Measurements from ENCODE around the gene ADGRG4. TPM values are rescaled to one million over a fixed set of nuclear protein-coding genes. Genes with fewer than 3 reads are reported as not detected.

Gene ADGRG4
- total RNA-seq, 1 experiment from 2014 or later = not detected

DNA sequence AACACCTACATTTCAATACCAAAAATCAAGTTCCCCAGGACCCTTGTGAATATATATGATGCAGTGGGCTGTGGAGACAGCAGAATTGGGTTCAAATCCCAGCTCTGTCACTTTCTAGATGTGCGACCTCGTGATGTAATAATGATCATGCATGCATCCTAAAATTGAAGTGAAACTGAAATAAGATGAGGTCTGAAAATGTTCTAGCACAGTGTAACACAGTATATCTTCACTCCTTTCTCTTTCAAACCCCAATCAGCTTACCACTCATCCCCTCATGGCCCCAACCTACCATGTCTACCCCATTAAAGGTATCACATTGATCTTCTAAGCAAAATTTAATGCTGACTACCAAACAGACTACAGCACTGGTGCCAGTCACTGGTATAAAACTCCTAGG lies 117.0 kb downstream of the ADGRG4 start:
- TF ChIP-seq POLR2AphosphoS5 (IDR thresholded peaks at IDR 0.05; ENCODE audit: low read depth, low read length) (no peak), SIN3A (IDR thresholded peaks at IDR 0.05; ENCODE audit: borderline replicate concordance, insufficient read depth, low read depth, low read length) (no peak), TCF7L2 (IDR thresholded peaks at IDR 0.05; ENCODE audit: low read depth, low read length) (no peak)
- TF ChIP-seq, protein P1, sequence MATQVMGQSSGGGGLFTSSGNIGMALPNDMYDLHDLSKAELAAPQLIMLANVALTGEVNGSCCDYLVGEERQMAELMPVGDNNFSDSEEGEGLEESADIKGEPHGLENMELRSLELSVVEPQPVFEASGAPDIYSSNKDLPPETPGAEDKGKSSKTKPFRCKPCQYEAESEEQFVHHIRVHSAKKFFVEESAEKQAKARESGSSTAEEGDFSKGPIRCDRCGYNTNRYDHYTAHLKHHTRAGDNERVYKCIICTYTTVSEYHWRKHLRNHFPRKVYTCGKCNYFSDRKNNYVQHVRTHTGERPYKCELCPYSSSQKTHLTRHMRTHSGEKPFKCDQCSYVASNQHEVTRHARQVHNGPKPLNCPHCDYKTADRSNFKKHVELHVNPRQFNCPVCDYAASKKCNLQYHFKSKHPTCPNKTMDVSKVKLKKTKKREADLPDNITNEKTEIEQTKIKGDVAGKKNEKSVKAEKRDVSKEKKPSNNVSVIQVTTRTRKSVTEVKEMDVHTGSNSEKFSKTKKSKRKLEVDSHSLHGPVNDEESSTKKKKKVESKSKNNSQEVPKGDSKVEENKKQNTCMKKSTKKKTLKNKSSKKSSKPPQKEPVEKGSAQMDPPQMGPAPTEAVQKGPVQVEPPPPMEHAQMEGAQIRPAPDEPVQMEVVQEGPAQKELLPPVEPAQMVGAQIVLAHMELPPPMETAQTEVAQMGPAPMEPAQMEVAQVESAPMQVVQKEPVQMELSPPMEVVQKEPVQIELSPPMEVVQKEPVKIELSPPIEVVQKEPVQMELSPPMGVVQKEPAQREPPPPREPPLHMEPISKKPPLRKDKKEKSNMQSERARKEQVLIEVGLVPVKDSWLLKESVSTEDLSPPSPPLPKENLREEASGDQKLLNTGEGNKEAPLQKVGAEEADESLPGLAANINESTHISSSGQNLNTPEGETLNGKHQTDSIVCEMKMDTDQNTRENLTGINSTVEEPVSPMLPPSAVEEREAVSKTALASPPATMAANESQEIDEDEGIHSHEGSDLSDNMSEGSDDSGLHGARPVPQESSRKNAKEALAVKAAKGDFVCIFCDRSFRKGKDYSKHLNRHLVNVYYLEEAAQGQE (IDR thresholded peaks at IDR 0.05; ENCODE audit: insufficient read depth in 1 of 2, low read depth in 2 of 2, low read length in 1 of 2) = no peak
- TF ChIP-seq, protein P2, sequence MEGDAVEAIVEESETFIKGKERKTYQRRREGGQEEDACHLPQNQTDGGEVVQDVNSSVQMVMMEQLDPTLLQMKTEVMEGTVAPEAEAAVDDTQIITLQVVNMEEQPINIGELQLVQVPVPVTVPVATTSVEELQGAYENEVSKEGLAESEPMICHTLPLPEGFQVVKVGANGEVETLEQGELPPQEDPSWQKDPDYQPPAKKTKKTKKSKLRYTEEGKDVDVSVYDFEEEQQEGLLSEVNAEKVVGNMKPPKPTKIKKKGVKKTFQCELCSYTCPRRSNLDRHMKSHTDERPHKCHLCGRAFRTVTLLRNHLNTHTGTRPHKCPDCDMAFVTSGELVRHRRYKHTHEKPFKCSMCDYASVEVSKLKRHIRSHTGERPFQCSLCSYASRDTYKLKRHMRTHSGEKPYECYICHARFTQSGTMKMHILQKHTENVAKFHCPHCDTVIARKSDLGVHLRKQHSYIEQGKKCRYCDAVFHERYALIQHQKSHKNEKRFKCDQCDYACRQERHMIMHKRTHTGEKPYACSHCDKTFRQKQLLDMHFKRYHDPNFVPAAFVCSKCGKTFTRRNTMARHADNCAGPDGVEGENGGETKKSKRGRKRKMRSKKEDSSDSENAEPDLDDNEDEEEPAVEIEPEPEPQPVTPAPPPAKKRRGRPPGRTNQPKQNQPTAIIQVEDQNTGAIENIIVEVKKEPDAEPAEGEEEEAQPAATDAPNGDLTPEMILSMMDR (IDR thresholded peaks at IDR 0.05) = no peak
- H3K27ac ChIP-seq (ENCODE audit: low read length) = no peak overlapping the region
- no peaks in the 10 kb centered on the region for H3K9me3 ChIP-seq (ENCODE audit: control insufficient read depth, insufficient read depth, low read depth, low read length)
- ATAC-seq = no peak
- no peaks in the 10 kb centered on the region for H3K36me3 ChIP-seq (ENCODE audit: control insufficient read depth, insufficient read depth, low read length)
- H3K27me3 ChIP-seq (ENCODE audit: control insufficient read depth, insufficient read depth, low read length) = no peaks in the 10 kb centered on the region; the same call in 1 of the 2 replicates
- no peak for DNase-seq (ENCODE audit: low read depth, low spot score)
- no TSS peak for BruUV-seq (replicated peaks)
- CTCF ChIA-PET = no interaction called here
- POLR2A ChIA-PET = no interaction called here
- intact Hi-C loops (cut with micrococcal nuclease; ENCODE audit: unreplicated experiment) (no loop called here), in situ Hi-C loops (cut with HindIII; ENCODE audit: low pct_unique_long_range_greater_than_20kb, low sequenced_read_pairs) (no loop called here)
- no peaks in the 10 kb centered on the region for H3K4me1 ChIP-seq (ENCODE audit: control insufficient read depth, insufficient read depth, low read length)
- H3K4me3 ChIP-seq (ENCODE audit: low read depth in 2 of 2, low read length in 2 of 2) = no peak overlapping the region

DNA sequence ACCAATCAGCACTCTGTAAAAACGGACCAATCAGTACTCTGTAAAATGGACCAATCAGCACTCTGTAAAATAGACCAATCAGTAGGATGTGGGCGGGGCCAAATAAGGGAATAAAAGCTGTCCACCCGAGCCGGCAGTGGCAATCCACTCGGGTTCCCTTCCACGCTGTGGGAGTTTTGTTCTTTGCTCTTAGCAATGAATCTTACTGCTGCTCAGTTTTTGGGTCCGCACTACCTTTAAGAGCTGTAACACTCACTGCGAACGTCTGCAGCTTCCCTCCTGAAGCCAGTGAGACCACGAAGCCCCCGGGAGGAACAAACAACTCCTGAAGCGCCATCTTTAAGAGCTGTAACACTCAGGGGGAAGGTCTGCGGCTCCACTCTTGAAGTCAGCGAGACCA lies 120.6 kb downstream of the ADGRG4 start:
- no TSS peak for BruUV-seq (replicated peaks)
- Histone ChIP-seq H3K4me3 (ENCODE audit: low read depth in 2 of 2, low read length in 2 of 2) (no peak overlapping the region), H3K4me1 (ENCODE audit: control insufficient read depth, insufficient read depth, low read length) (no peaks in the 10 kb centered on the region), H3K9me3 (ENCODE audit: control insufficient read depth, insufficient read depth, low read depth, low read length) (no peaks in the 10 kb centered on the region), H3K36me3 (ENCODE audit: control insufficient read depth, insufficient read depth, low read length) (no peaks in the 10 kb centered on the region), H3K27ac (ENCODE audit: low read length) (no peak overlapping the region), H3K27me3 (ENCODE audit: control insufficient read depth, insufficient read depth, low read length) (no peaks in the 10 kb centered on the region; the same call in 1 of the 2 replicates)
- intact Hi-C loops (cut with micrococcal nuclease; ENCODE audit: unreplicated experiment) (no loop called here), in situ Hi-C loops (cut with HindIII; ENCODE audit: low pct_unique_long_range_greater_than_20kb, low sequenced_read_pairs) (no loop called here)
- TF ChIP-seq, protein P2 (IDR thresholded peaks at IDR 0.05) = no peak
- no peak for TF ChIP-seq TCF7L2 (IDR thresholded peaks at IDR 0.05; ENCODE audit: low read depth, low read length)
- TF ChIP-seq SIN3A (IDR thresholded peaks at IDR 0.05; ENCODE audit: borderline replicate concordance, insufficient read depth, low read depth, low read length) = no peak
- no peak for TF ChIP-seq POLR2AphosphoS5 (IDR thresholded peaks at IDR 0.05; ENCODE audit: low read depth, low read length)
- TF ChIP-seq, protein P1 (IDR thresholded peaks at IDR 0.05; ENCODE audit: insufficient read depth in 1 of 2, low read depth in 2 of 2, low read length in 1 of 2) = no peak
- CTCF ChIA-PET = no interaction called here
- POLR2A ChIA-PET = no interaction called here
- no peak for ATAC-seq
- DNase-seq (ENCODE audit: low read depth, low spot score) = no peak
